HepG2 (cell line): ENCODE results near the gene PKNOX2. TPM values are rescaled to one million over a fixed set of nuclear protein-coding genes. Genes with fewer than 3 reads are reported as not detected.

Experiments
- ATAC-seq: fragments of 200-7000 bp; cut with Tn5 transposase; 3 replicates; pipeline ENCODE4 v1.9.1; 2020; ENCODE audit warnings: mild to moderate bottlenecking, moderate library complexity
- BruUV-seq: library from RNA; stranded (reverse); fragments of 400-500 nt; replicated peaks from 2 replicates; lab custom pipeline; 2021; lab: Mats Ljungman, UMichigan
- CTCF ChIA-PET: fragments of 300-600 bp; formaldehyde crosslinking; extraction: SDS; loops from one replicate; lab custom pipeline; 2021; ENCODE audit warnings: low total read pairs, inconsistent platforms, low intra/inter-chr PET ratio; lab: Yijun Ruan, JAX
- POLR2A ChIA-PET: fragments of 350-600 bp; sonication (Branson Sonifier 250); formaldehyde crosslinking; loops from one replicate; lab custom pipeline; 2020; ENCODE audit warnings: antibody characterized with exemption, inconsistent platforms; lab: Yijun Ruan, JAX
- DNase-seq: peaks from one replicate; pipeline ENCODE4 v3.0.0-alpha.2; 2015; ENCODE audit warnings: low spot score
- FAIRE-seq: peaks from 3 replicates; lab custom pipeline; 2011; peaks lifted over from hg19 to GRCh38; lab: Jason Lieb, UNC
- H2AFZ ChIP-seq: one replicate; pipeline ENCODE4 v1.6.1; 2011; ENCODE audit warnings: low read length, inconsistent platforms
- H3K27ac ChIP-seq: fragments of 300-600 bp; 3 replicates; pipeline ENCODE4 v1.8.0; 2011; ENCODE audit warnings: mixed run types, mild to moderate bottlenecking, mixed read lengths, low read length, inconsistent platforms; ENCODE audit not compliant: insufficient read depth; ENCODE audit errors: extremely low read length
- H3K27me3 ChIP-seq, 2 experiments: fragments of 200-600 bp in 1 of 2; 2 replicates in 1 of 2; 3 replicates in 1 of 2; pipeline versions ENCODE4 v1.6.0 to v1.8.0; 2011; ENCODE audit warnings: low read length in 2 of 2, mild to moderate bottlenecking in 2 of 2, moderate library complexity in 2 of 2, inconsistent platforms in 1 of 2; ENCODE audit not compliant: insufficient read depth in 2 of 2, control insufficient read depth in 1 of 2
- H3K36me3 ChIP-seq, 2 experiments: fragments of 200-600 bp in 1 of 2; replicated peaks in 1 of 2; 2 replicates in 1 of 2; 3 replicates in 1 of 2; pipeline versions ENCODE4 v1.5.1 to v1.8.0; 2011; ENCODE audit warnings: low read length in 2 of 2, inconsistent platforms in 1 of 2; ENCODE audit not compliant: insufficient read depth in 2 of 2, control insufficient read depth in 1 of 2
- H3K4me1 ChIP-seq: 2 replicates; pipeline ENCODE4 v1.5.1; 2012; ENCODE audit warnings: low read length, inconsistent platforms; ENCODE audit not compliant: insufficient read depth
- H3K4me2 ChIP-seq: 2 replicates; pipeline ENCODE4 v1.6.0; 2011; ENCODE audit warnings: low read depth, low read length, inconsistent platforms
- H3K4me3 ChIP-seq, 3 experiments: fragments of 200-600 bp in 1 of 3; sonication (generic), shearing (Covaris generic) in 1 of 3; replicated peaks in 1 of 3; 2 replicates each; pipeline ENCODE4 v1.5.1; 2011 to 2016; ENCODE audit warnings: low read length in 3 of 3, inconsistent platforms in 2 of 3, low read depth in 2 of 3, mild to moderate bottlenecking in 2 of 3, control low read depth in 1 of 3, mixed read lengths in 1 of 3; ENCODE audit not compliant: insufficient read depth in 1 of 3
- H3K79me2 ChIP-seq: one replicate; pipeline ENCODE4 v1.6.1; 2011; ENCODE audit warnings: low read length, inconsistent platforms; ENCODE audit not compliant: insufficient read depth
- H3K9ac ChIP-seq: 2 replicates; pipeline ENCODE4 v1.6.0; 2011; ENCODE audit warnings: mild to moderate bottlenecking, low read depth, low read length, inconsistent platforms; ENCODE audit not compliant: insufficient read depth
- H3K9me3 ChIP-seq: 2 replicates; pipeline ENCODE4 v1.5.1; 2012; ENCODE audit warnings: mild to moderate bottlenecking, low read length
- H4K20me1 ChIP-seq: 2 replicates; pipeline ENCODE4 v1.6.0; 2011; ENCODE audit warnings: inconsistent platforms, mild to moderate bottlenecking, low read length, moderate library complexity; ENCODE audit not compliant: insufficient read depth
- BORCS8-MEF2B ChIP-seq: sonication (generic); formaldehyde crosslinking; IDR thresholded peaks from 2 replicates; pipeline ENCODE4 v1.8.0; 2022; ENCODE audit warnings: mild to moderate bottlenecking, missing genetic modification reagents
- MAF1 ChIP-seq: sonication (generic); formaldehyde crosslinking; IDR thresholded peaks from 2 replicates; pipeline ENCODE4 v1.5.0; 2020; ENCODE audit warnings: missing genetic modification reagents, borderline replicate concordance
- NFIB ChIP-seq: sonication (generic); formaldehyde crosslinking; IDR thresholded peaks from 2 replicates; pipeline ENCODE4 v1.9.0; 2021; ENCODE audit warnings: missing genetic modification reagents, mild to moderate bottlenecking, borderline replicate concordance
- ZNF180 ChIP-seq: sonication (generic); formaldehyde crosslinking; IDR thresholded peaks from 2 replicates; pipeline ENCODE4 v1.4.0; 2020; ENCODE audit warnings: low read depth, missing genetic modification reagents, borderline replicate concordance
- ZNF775 ChIP-seq: sonication (generic); formaldehyde crosslinking; IDR thresholded peaks from 2 replicates; pipeline ENCODE4 v1.4.0; 2020; ENCODE audit warnings: missing genetic modification reagents, mild to moderate bottlenecking, moderate library complexity, borderline replicate concordance
- WGBS: methylation state at CpG from one replicate; pipeline ENCODE4 v1.1.6; 2017; ENCODE audit warnings: low lambda C conversion rate; 5-methylcytosine and 5-hydroxymethylcytosine counted together
- in situ Hi-C: cut with HindIII; loops from 2 replicates; pipeline ENCODE4 v1.10.0; 2017; ENCODE audit warnings: low pct_unique_long_range_greater_than_20kb; ENCODE audit not compliant: extremely low pct_ligation_motif_present
- intact Hi-C: fragments of 100-400 bp; cut with micrococcal nuclease; formaldehyde crosslinking; loops from one replicate; pipeline ENCODE4 v1.10.0; 2022; ENCODE audit not compliant: unreplicated experiment
- polyA plus RNA-seq, 8 experiments: library from polyadenylated mRNA; depleted of rRNA in 3 of 8; stranded (reverse) in 7 of 8; unstranded in 1 of 8; fragments of >200 nt; fragmentation: Illumina TruSeq in 4 of 8; extraction: Trizol in 4 of 8; gene quantifications; 2 replicates each; pipeline versions ENCODE4 v1.2.1 to v1.2.3, GENCODE V29; 2011 to 2016; ENCODE audit warnings: low read depth in 4 of 8, missing spikeins in 1 of 8, mixed read lengths in 1 of 8; ENCODE audit not compliant: insufficient read depth in 1 of 8
- total RNA-seq, 5 experiments: library from RNA; depleted of rRNA; stranded (reverse); fragments of >200 nt; fragmentation: Illumina TruSeq; extraction: Trizol; gene quantifications; 2 replicates each; pipeline ENCODE4 v1.2.3, GENCODE V29; 2016; ENCODE audit warnings: low read depth in 1 of 5

Gene PKNOX2
- total and polyA plus RNA-seq, 2 of the 13 experiments (the other 11 are each of a cell fraction or from before 2014, with no cell fraction given), result not detected

- Histone ChIP-seq H3K9me3 (no peaks in the 10 kb centered on the region; the same call in 1 of the 2 replicates), H3K27me3 (peaks cover 3 to 76% of the 10 kb centered on the region in 2 experiments; a peak in 4 of 5 replicates), H3K9ac (no peak overlapping the region), H2AFZ (no peak overlapping the region), H3K79me2 (no peaks in the 10 kb centered on the region), H4K20me1 (no peaks in the 10 kb centered on the region), H3K4me1 (no peaks in the 10 kb centered on the region), H3K36me3 (no peaks in the 10 kb centered on the region), H3K4me2 (no peak overlapping the region), H3K27ac (no peak overlapping the region), H3K4me3 (no peak overlapping the region)
- TF ChIP-seq NFIB (CRISPR knock-in tag), result no peak
- TF ChIP-seq MAF1 (CRISPR knock-in tag), result no peak
- TF ChIP-seq ZNF180, result no peak
- no peak for TF ChIP-seq BORCS8-MEF2B (CRISPR knock-in tag)
- BruUV-seq, result no TSS peak
- ATAC-seq (no peak), FAIRE-seq (no peak), DNase-seq (no peak)
- ChIA-PET CTCF (no interaction called here), POLR2A (no interaction called here)
- in situ Hi-C loops, result no loop called here
- intact Hi-C loops, result no loop called here
- WGBS, result 32% methylated on average over 4 of the region's 4 CpGs
These were observed 28.8 kb downstream of the PKNOX2 start for GRCh38 chr11:125193416-125193726.

DNA sequence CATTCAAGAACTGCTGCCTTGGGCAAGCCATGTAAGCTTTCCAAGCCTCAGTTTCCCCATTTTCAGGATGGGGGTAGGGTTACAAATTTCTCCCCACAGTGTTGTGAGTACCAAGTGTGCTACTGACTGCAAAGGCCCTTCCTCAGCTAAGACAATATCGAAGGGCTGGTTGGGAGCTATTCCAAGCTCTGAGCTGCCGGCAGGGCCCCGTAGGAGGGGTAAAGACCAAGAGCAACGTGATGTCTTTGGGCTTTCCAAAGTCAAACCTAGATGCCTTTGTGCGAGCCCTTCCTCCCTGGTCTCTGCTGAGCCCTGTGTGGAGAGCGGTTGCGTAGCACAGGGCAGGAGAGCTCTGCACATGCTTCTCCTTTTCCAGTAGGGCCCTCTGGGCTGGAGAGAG lies 29.3 kb downstream of the PKNOX2 start:
- ATAC-seq, result no peak
- ChIA-PET POLR2A (no interaction called here), CTCF (no interaction called here)
- no peak for TF ChIP-seq ZNF775 (CRISPR knock-in tag)
- no peak for DNase-seq
- intact Hi-C loops (no loop called here), in situ Hi-C loops (no loop called here)
- Histone ChIP-seq H3K4me3 (no peak overlapping the region), H4K20me1 (no peaks in the 10 kb centered on the region), H3K4me1 (no peaks in the 10 kb centered on the region), H3K9ac (no peak overlapping the region), H3K4me2 (no peak overlapping the region), H3K79me2 (no peaks in the 10 kb centered on the region), H3K36me3 (no peaks in the 10 kb centered on the region), H3K27ac (no peak overlapping the region), H3K9me3 (no peaks in the 10 kb centered on the region; the same call in 1 of the 2 replicates), H3K27me3 (peaks cover 3 to 75% of the 10 kb centered on the region in 2 experiments; a peak in 4 of 5 replicates), H2AFZ (no peak overlapping the region)
- WGBS, result 60% methylated on average over 2 of the region's 7 CpGs
- FAIRE-seq, result no peak
- BruUV-seq, result no TSS peak
